ENCODE data around the gene HS3ST1.

HS3ST1 gene

GRCh38 chr4:11469650-11470437, 41.1 kb upstream of the HS3ST1 start:
- TF ChIP-seq CTCF (IDR thresholded peaks at IDR 0.05; ENCODE audit: extremely low read depth, missing control alignments) = no peak
- peak; percentile 21 for DNase-seq (ENCODE audit: low spot score)

- TF ChIP-seq CTCF (IDR thresholded peaks at IDR 0.05; ENCODE audit: extremely low read depth, missing control alignments) = no peak
- DNase-seq (ENCODE audit: low spot score) = no peak
Observed at GRCh38 chr4:11468901-11469300, 40.2 kb upstream of the HS3ST1 start.

- TF ChIP-seq CTCF (IDR thresholded peaks at IDR 0.05; ENCODE audit: extremely low read depth, missing control alignments) = no peak
- no peak for DNase-seq (ENCODE audit: low spot score)
Observed at GRCh38 chr4:11467931-11468330, 39.2 kb upstream of the HS3ST1 start.

GRCh38 chr4:11463707-11464106, 35.0 kb upstream of the HS3ST1 start:
- no peak for DNase-seq (ENCODE audit: low spot score)
- TF ChIP-seq CTCF (IDR thresholded peaks at IDR 0.05; ENCODE audit: extremely low read depth, missing control alignments) = no peak

GRCh38 chr4:11456401-11456800, 27.7 kb upstream of the HS3ST1 start:
- no peak for TF ChIP-seq CTCF (IDR thresholded peaks at IDR 0.05; ENCODE audit: extremely low read depth, missing control alignments)
- no peak for DNase-seq (ENCODE audit: low spot score)

- TF ChIP-seq CTCF (IDR thresholded peaks at IDR 0.05; ENCODE audit: extremely low read depth, missing control alignments) = no peak
- DNase-seq (ENCODE audit: low spot score) = no peak
Observed at GRCh38 chr4:11455201-11455835, 26.6 kb upstream of the HS3ST1 start.

GRCh38 chr4:11451716-11452115, 23.0 kb upstream of the HS3ST1 start:
- TF ChIP-seq CTCF (IDR thresholded peaks at IDR 0.05; ENCODE audit: extremely low read depth, missing control alignments) = no peak

More at GRCh38 chr4:11451716-11452115, 23.0 kb upstream of the HS3ST1 start:
- no peak for DNase-seq (ENCODE audit: low spot score)

Measured in GM20000 (cell line).